HEK293 (cell line): ENCODE results near the gene CDH8.

Experiments
- CTCF ChIA-PET: fragments of 350-600 bp; formaldehyde crosslinking; extraction: SDS; loops from one replicate; lab custom pipeline; 2021; ENCODE audit warnings: antibody characterized with exemption; lab: Yijun Ruan, JAX
- POLR2A ChIA-PET: fragments of 300-600 bp; formaldehyde crosslinking; extraction: SDS; loops from one replicate; lab custom pipeline; 2020; ENCODE audit warnings: antibody characterized with exemption, inconsistent platforms; lab: Yijun Ruan, JAX
- H3K27ac ChIP-seq: fragments of 200-500 bp; sonication (Bioruptor generic); 2 replicates; pipeline ENCODE4 v1.5.1; 2014; ENCODE audit warnings: low read depth, low read length, control low read depth, inconsistent platforms; ENCODE audit errors: extremely low read depth
- H3K36me3 ChIP-seq, 2 experiments: fragments of 200-500 bp in 1 of 2; sonication (Bioruptor generic) in 1 of 2; 1 replicate in 1 of 2; 2 replicates in 1 of 2; pipeline ENCODE4 v1.5.1; 2014 to 2017; ENCODE audit warnings: inconsistent platforms in 2 of 2, low read length in 2 of 2; ENCODE audit not compliant: control insufficient read depth in 2 of 2, insufficient read depth in 1 of 2
- H3K4me1 ChIP-seq: fragments of 200-500 bp; sonication (Bioruptor generic); 2 replicates; pipeline ENCODE4 v1.5.1; 2014; ENCODE audit warnings: mild to moderate bottlenecking, low read length, inconsistent platforms; ENCODE audit not compliant: control insufficient read depth, insufficient read depth
- H3K4me3 ChIP-seq: 2 replicates; pipeline ENCODE4 v1.5.1; 2011; ENCODE audit warnings: low read depth, mild to moderate bottlenecking, control low read depth, low read length, moderate library complexity
- H3K9me3 ChIP-seq: fragments of 200-500 bp; sonication (Bioruptor generic); 2 replicates; pipeline ENCODE4 v1.5.1; 2014; ENCODE audit warnings: low read depth, low read length, inconsistent platforms; ENCODE audit not compliant: control insufficient read depth, insufficient read depth
- HOXC10 ChIP-seq: sonication (generic); formaldehyde crosslinking; IDR thresholded peaks from 2 replicates; pipeline ENCODE4 v1.8.1; 2023; ENCODE audit warnings: mild to moderate bottlenecking, missing genetic modification reagents
- KLF10 ChIP-seq: fragments of 450-650 bp; IDR thresholded peaks from 2 replicates; pipeline ENCODE4 v1.5.1; 2018; ENCODE audit warnings: missing biosample characterization, mild to moderate bottlenecking, missing genetic modification characterization
- KLF16 ChIP-seq: fragments of 450-650 bp; formaldehyde crosslinking; IDR thresholded peaks from 2 replicates; pipeline ENCODE4 v1.5.1; 2017; ENCODE audit warnings: missing biosample characterization, missing genetic modification characterization
- SP3 ChIP-seq: fragments of 450-650 bp; formaldehyde crosslinking; IDR thresholded peaks from 2 replicates; pipeline ENCODE4 v1.5.1; 2016; ENCODE audit warnings: missing biosample characterization, missing genetic modification characterization
- TCF7L2 ChIP-seq: IDR thresholded peaks from 2 replicates; pipeline ENCODE4 v1.6.1; 2011; ENCODE audit warnings: low read depth, mild to moderate bottlenecking, inconsistent platforms, low read length, moderate library complexity, borderline replicate concordance
- ZFP37 ChIP-seq: fragments of 450-650 bp; formaldehyde crosslinking; IDR thresholded peaks from 2 replicates; pipeline ENCODE4 v1.5.1; 2016; ENCODE audit warnings: missing biosample characterization, missing genetic modification characterization
- ZIC2 ChIP-seq: fragments of 450-650 bp; formaldehyde crosslinking; IDR thresholded peaks from 2 replicates; pipeline ENCODE4 v1.5.1; 2016; ENCODE audit warnings: missing biosample characterization, missing genetic modification characterization
- ZNF133 ChIP-seq: fragments of 450-650 bp; formaldehyde crosslinking; IDR thresholded peaks from 2 replicates; pipeline ENCODE4 v1.5.1; 2016; ENCODE audit warnings: missing biosample characterization, missing genetic modification characterization
- ZNF211 ChIP-seq: fragments of 450-650 bp; formaldehyde crosslinking; IDR thresholded peaks from 2 replicates; pipeline ENCODE4 v1.5.1; 2016; ENCODE audit warnings: low read depth, missing biosample characterization, missing genetic modification characterization
- ZNF223 ChIP-seq: fragments of 450-650 bp; formaldehyde crosslinking; IDR thresholded peaks from 2 replicates; pipeline ENCODE4 v1.5.1; 2016; ENCODE audit warnings: missing biosample characterization, missing genetic modification characterization
- ZNF239 ChIP-seq: fragments of 450-650 bp; formaldehyde crosslinking; IDR thresholded peaks from 2 replicates; pipeline ENCODE4 v1.5.1; 2016; ENCODE audit warnings: missing biosample characterization, missing genetic modification characterization
- ZNF544 ChIP-seq: fragments of 450-650 bp; formaldehyde crosslinking; IDR thresholded peaks from 2 replicates; pipeline ENCODE4 v1.5.0; 2017; ENCODE audit warnings: missing biosample characterization, missing genetic modification characterization
- ZNF621 ChIP-seq: fragments of 450-650 bp; formaldehyde crosslinking; IDR thresholded peaks from 2 replicates; pipeline ENCODE4 v1.5.1; 2017; ENCODE audit warnings: missing biosample characterization, missing genetic modification characterization
- ZNF629 ChIP-seq: fragments of 450-650 bp; formaldehyde crosslinking; IDR thresholded peaks from 2 replicates; pipeline ENCODE4 v1.5.1; 2017; ENCODE audit warnings: missing biosample characterization, missing genetic modification characterization
- TF ChIP-seq, protein P1 (sequence below): fragments of 450-650 bp; formaldehyde crosslinking; conservative IDR thresholded peaks from 2 replicates; pipeline ENCODE4 v1.5.1; 2016; ENCODE audit warnings: low read depth, missing biosample characterization, missing genetic modification characterization
- TF ChIP-seq, protein P2 (sequence below): fragments of 450-650 bp; formaldehyde crosslinking; IDR thresholded peaks from 2 replicates; pipeline ENCODE4 v1.5.1; 2017; ENCODE audit warnings: missing biosample characterization, missing genetic modification characterization
- TF ChIP-seq, protein P3 (sequence below): fragments of 450-650 bp; formaldehyde crosslinking; IDR thresholded peaks from 2 replicates; pipeline ENCODE4 v1.5.1; 2016; ENCODE audit warnings: missing biosample characterization, missing genetic modification characterization
- TF ChIP-seq, protein P4 (sequence below): fragments of 450-650 bp; formaldehyde crosslinking; IDR thresholded peaks from 2 replicates; pipeline ENCODE4 v1.5.1; 2016; ENCODE audit warnings: missing biosample characterization, missing genetic modification characterization, borderline replicate concordance
- TF ChIP-seq, protein P5 (sequence below): fragments of 450-650 bp; formaldehyde crosslinking; IDR thresholded peaks from 2 replicates; pipeline ENCODE4 v1.5.1; 2017; ENCODE audit warnings: missing biosample characterization, missing genetic modification characterization
- TF ChIP-seq, protein P6 (sequence below): fragments of 450-650 bp; formaldehyde crosslinking; IDR thresholded peaks from 2 replicates; pipeline ENCODE4 v1.5.0; 2017; ENCODE audit warnings: missing biosample characterization, missing genetic modification characterization, borderline replicate concordance
- TF ChIP-seq, protein P7 (sequence below): fragments of 450-650 bp; formaldehyde crosslinking; IDR thresholded peaks from 2 replicates; pipeline ENCODE4 v1.5.1; 2016; ENCODE audit warnings: missing biosample characterization, missing genetic modification characterization

CDH8 gene

DNA sequence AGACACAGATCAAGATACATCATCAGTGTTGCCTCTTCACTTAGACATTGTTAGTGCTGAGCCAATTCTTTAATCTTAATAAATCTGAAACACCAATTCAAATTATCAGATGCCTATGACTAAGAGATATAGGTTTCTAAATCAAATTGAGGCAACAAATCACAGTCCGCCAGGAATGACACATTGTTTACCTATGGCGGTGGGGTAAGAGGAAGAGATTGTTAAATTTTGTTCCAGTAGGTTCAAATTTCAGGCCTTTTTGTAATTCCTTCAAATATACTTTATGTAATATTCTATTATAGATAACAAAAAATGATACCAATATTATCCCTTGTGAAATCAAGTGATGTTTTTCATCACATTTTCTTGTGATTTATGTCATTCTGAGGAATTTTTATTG is 145.9 kb downstream of the CDH8 start (continued):
- TF ChIP-seq, protein P1, sequence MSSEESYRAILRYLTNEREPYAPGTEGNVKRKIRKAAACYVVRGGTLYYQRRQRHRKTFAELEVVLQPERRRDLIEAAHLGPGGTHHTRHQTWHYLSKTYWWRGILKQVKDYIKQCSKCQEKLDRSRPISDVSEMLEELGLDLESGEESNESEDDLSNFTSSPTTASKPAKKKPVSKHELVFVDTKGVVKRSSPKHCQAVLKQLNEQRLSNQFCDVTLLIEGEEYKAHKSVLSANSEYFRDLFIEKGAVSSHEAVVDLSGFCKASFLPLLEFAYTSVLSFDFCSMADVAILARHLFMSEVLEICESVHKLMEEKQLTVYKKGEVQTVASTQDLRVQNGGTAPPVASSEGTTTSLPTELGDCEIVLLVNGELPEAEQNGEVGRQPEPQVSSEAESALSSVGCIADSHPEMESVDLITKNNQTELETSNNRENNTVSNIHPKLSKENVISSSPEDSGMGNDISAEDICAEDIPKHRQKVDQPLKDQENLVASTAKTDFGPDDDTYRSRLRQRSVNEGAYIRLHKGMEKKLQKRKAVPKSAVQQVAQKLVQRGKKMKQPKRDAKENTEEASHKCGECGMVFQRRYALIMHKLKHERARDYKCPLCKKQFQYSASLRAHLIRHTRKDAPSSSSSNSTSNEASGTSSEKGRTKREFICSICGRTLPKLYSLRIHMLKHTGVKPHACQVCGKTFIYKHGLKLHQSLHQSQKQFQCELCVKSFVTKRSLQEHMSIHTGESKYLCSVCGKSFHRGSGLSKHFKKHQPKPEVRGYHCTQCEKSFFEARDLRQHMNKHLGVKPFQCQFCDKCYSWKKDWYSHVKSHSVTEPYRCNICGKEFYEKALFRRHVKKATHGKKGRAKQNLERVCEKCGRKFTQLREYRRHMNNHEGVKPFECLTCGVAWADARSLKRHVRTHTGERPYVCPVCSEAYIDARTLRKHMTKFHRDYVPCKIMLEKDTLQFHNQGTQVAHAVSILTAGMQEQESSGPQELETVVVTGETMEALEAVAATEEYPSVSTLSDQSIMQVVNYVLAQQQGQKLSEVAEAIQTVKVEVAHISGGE (tag by site-specific recombination): no peak
- TF ChIP-seq HOXC10 (CRISPR knock-in tag) (no peak), KLF16 (no peak), ZNF211 (tag by site-specific recombination) (no peak)
- TF ChIP-seq, protein P2, sequence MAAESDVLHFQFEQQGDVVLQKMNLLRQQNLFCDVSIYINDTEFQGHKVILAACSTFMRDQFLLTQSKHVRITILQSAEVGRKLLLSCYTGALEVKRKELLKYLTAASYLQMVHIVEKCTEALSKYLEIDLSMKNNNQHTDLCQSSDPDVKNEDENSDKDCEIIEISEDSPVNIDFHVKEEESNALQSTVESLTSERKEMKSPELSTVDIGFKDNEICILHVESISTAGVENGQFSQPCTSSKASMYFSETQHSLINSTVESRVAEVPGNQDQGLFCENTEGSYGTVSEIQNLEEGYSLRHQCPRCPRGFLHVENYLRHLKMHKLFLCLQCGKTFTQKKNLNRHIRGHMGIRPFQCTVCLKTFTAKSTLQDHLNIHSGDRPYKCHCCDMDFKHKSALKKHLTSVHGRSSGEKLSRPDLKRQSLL (tag by site-specific recombination): no peak
- TF ChIP-seq, protein P3, sequence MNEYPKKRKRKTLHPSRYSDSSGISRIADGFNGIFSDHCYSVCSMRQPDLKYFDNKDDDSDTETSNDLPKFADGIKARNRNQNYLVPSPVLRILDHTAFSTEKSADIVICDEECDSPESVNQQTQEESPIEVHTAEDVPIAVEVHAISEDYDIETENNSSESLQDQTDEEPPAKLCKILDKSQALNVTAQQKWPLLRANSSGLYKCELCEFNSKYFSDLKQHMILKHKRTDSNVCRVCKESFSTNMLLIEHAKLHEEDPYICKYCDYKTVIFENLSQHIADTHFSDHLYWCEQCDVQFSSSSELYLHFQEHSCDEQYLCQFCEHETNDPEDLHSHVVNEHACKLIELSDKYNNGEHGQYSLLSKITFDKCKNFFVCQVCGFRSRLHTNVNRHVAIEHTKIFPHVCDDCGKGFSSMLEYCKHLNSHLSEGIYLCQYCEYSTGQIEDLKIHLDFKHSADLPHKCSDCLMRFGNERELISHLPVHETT (tag by site-specific recombination): no peak

DNA sequence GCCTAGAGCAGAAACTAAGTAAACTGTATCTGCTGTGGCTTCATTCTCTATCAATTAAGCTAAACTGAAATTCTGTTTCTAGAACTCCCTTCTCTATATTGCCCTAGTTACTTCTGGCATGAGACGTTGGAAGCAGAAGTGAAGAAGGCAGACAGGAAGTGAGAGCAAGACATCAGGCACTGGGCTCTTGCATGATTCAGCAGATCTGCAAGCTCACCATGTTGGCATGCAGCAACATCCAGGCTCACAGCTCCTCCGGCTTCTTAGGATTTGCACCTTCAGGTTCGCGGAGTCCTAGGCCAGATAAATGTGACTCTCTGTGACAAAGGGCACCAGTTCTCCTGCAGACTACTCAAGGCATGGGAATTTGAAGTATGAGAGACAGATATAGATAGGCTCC is 148.3 kb downstream of the CDH8 start:
- Histone ChIP-seq H3K9me3 (no peaks in the 10 kb centered on the region), H3K36me3 (peaks cover 0 to 3% of the 10 kb centered on the region in 2 experiments; a peak in 1 of 3 replicates), H3K27ac (no peak overlapping the region), H3K4me1 (no peaks in the 10 kb centered on the region), H3K4me3 (no peak overlapping the region)
- POLR2A ChIA-PET: no interaction called here
- TF ChIP-seq ZNF223 (tag by site-specific recombination) (no peak), ZNF629 (no peak)
- CTCF ChIA-PET: no interaction called here

DNA sequence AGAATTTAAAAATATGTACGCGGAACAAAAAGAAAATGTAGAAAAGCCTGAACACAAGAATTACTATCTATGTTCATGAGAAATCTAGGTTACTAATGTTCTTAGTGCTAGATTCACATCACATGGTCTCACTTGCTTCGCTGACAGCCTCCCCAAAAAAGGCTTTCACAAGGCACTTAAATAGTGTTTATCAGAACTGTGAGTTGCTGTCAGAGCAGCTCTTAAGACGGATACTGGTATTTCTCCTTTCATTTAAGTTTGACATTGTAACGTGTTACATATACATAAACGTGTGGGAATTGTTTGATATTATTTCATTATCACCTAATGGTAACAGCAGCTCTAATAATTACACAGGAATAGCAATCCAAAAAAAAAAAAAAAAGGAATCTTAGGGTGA is 150.9 kb downstream of the CDH8 start:
- H3K27ac ChIP-seq: no peak overlapping the region
- ChIA-PET CTCF (no interaction called here), POLR2A (no interaction called here)
- H3K4me1 ChIP-seq: no peaks in the 10 kb centered on the region
- peaks cover 0 to 14% of the 10 kb centered on the region in 2 experiments; a peak in 1 of 3 replicates for H3K36me3 ChIP-seq
- no peak overlapping the region for H3K4me3 ChIP-seq
- TF ChIP-seq, protein P4, sequence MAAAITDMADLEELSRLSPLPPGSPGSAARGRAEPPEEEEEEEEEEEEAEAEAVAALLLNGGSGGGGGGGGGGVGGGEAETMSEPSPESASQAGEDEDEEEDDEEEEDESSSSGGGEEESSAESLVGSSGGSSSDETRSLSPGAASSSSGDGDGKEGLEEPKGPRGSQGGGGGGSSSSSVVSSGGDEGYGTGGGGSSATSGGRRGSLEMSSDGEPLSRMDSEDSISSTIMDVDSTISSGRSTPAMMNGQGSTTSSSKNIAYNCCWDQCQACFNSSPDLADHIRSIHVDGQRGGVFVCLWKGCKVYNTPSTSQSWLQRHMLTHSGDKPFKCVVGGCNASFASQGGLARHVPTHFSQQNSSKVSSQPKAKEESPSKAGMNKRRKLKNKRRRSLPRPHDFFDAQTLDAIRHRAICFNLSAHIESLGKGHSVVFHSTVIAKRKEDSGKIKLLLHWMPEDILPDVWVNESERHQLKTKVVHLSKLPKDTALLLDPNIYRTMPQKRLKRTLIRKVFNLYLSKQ (tag by site-specific recombination): no peak
- TF ChIP-seq ZFP37 (tag by site-specific recombination) (no peak), KLF10 (tag by site-specific recombination) (no peak), ZNF544 (tag by site-specific recombination) (no peak), ZIC2 (no peak), TCF7L2 (no peak), ZNF239 (no peak), SP3 (tag by site-specific recombination) (no peak), ZNF133 (tag by site-specific recombination) (no peak), ZNF621 (tag by site-specific recombination) (no peak)
- TF ChIP-seq, protein P5, sequence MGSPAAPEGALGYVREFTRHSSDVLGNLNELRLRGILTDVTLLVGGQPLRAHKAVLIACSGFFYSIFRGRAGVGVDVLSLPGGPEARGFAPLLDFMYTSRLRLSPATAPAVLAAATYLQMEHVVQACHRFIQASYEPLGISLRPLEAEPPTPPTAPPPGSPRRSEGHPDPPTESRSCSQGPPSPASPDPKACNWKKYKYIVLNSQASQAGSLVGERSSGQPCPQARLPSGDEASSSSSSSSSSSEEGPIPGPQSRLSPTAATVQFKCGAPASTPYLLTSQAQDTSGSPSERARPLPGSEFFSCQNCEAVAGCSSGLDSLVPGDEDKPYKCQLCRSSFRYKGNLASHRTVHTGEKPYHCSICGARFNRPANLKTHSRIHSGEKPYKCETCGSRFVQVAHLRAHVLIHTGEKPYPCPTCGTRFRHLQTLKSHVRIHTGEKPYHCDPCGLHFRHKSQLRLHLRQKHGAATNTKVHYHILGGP (tag by site-specific recombination): no peak
- TF ChIP-seq, protein P6, sequence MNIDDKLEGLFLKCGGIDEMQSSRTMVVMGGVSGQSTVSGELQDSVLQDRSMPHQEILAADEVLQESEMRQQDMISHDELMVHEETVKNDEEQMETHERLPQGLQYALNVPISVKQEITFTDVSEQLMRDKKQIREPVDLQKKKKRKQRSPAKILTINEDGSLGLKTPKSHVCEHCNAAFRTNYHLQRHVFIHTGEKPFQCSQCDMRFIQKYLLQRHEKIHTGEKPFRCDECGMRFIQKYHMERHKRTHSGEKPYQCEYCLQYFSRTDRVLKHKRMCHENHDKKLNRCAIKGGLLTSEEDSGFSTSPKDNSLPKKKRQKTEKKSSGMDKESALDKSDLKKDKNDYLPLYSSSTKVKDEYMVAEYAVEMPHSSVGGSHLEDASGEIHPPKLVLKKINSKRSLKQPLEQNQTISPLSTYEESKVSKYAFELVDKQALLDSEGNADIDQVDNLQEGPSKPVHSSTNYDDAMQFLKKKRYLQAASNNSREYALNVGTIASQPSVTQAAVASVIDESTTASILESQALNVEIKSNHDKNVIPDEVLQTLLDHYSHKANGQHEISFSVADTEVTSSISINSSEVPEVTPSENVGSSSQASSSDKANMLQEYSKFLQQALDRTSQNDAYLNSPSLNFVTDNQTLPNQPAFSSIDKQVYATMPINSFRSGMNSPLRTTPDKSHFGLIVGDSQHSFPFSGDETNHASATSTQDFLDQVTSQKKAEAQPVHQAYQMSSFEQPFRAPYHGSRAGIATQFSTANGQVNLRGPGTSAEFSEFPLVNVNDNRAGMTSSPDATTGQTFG (tag by site-specific recombination): no peak
- TF ChIP-seq, protein P7, sequence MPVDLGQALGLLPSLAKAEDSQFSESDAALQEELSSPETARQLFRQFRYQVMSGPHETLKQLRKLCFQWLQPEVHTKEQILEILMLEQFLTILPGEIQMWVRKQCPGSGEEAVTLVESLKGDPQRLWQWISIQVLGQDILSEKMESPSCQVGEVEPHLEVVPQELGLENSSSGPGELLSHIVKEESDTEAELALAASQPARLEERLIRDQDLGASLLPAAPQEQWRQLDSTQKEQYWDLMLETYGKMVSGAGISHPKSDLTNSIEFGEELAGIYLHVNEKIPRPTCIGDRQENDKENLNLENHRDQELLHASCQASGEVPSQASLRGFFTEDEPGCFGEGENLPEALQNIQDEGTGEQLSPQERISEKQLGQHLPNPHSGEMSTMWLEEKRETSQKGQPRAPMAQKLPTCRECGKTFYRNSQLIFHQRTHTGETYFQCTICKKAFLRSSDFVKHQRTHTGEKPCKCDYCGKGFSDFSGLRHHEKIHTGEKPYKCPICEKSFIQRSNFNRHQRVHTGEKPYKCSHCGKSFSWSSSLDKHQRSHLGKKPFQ (tag by site-specific recombination): no peak
- TF ChIP-seq, all 188 proteins: peak for 0
- H3K9me3 ChIP-seq: no peaks in the 10 kb centered on the region
